IMR-90 (cell line): ENCODE results near the gene GGTLC1. TPM values are rescaled to one million over a fixed set of nuclear protein-coding genes. Genes with fewer than 3 reads are reported as not detected.

ENCODE experiments used
- microRNA-seq, 2 experiments: library from miRNA; stranded (forward) in 1 of 2; unstranded in 1 of 2; fragments of 10-50 nt in 1 of 2; fragments of <30 nt in 1 of 2; gene quantifications in 1 of 2; microRNA quantifications in 1 of 2; one replicate each; pipeline versions ENCODE3 to v1.1.0; 2013 to 2020; ENCODE audit not compliant: insufficient read depth in 1 of 2, insufficient read length in 1 of 2, unreplicated experiment in 1 of 2
- polyA plus RNA-seq, 3 experiments: library from polyadenylated mRNA; depleted of rRNA; stranded (reverse); fragments of >200 nt; gene quantifications; 2 replicates each; pipeline ENCODE4 v1.2.3, GENCODE V29; 2012; ENCODE audit warnings: low replicate concordance in 1 of 3
- small RNA-seq, 5 experiments: library from RNA; depleted of rRNA; stranded (forward); fragments of <200 nt; gene quantifications; one replicate each; pipeline ENCODE3, GENCODE V24; 2012
- total RNA-seq: library from RNA; depleted of rRNA; stranded (reverse); fragments of >200 nt; gene quantifications from 2 replicates; pipeline ENCODE4 v1.2.3, GENCODE V29; 2012; rRNA removed

Gene GGTLC1
- total and polyA plus RNA-seq, 2 of the 4 experiments (the other 2 are of a cell fraction): not detected

Small RNA genes lying within 50 kb of the gene (microRNA-seq; reads per million reads assigned to microRNA genes)
- gene AL133466.1 (ENCODE audit: insufficient read depth, insufficient read length): not detected

Small RNA genes lying within 50 kb of the gene (small RNA-seq; reads per million reads assigned to genes)
- 0 reads per million in 5 experiments for gene AL133466.1

Other genes with a start within 250 kb of the GGTLC1 start
- gene CST1, start 237.8 kb downstream of the GGTLC1 start, total RNA-seq: not detected in 2 replicates
- gene CST1, start 237.8 kb downstream of the GGTLC1 start, polyA plus RNA-seq (2012; rRNA removed): not detected in 2 replicates
- not detected in 2 replicates for gene CST2, start 162.1 kb downstream of the GGTLC1 start, total RNA-seq
- gene CST2, start 162.1 kb downstream of the GGTLC1 start, polyA plus RNA-seq (2012; rRNA removed): not detected in 2 replicates
- not detected in 2 replicates for gene CST5, start 109.0 kb downstream of the GGTLC1 start, total RNA-seq
- gene CST5, start 109.0 kb downstream of the GGTLC1 start, polyA plus RNA-seq (2012; rRNA removed): not detected in 2 replicates